NCI-H1048 (cell line): ENCODE measurements around the gene PIGM.
"Not testable (repeated sequence)": the region's sequence is repeated elsewhere in the genome, so short reads cannot be mapped to it uniquely, and the experiment has no call there.

ENCODE experiments used
- DNase-seq: peaks from one replicate; lab custom pipeline; 2025; lab: John Stamatoyannopoulos, UW

Gene PIGM

DNA sequence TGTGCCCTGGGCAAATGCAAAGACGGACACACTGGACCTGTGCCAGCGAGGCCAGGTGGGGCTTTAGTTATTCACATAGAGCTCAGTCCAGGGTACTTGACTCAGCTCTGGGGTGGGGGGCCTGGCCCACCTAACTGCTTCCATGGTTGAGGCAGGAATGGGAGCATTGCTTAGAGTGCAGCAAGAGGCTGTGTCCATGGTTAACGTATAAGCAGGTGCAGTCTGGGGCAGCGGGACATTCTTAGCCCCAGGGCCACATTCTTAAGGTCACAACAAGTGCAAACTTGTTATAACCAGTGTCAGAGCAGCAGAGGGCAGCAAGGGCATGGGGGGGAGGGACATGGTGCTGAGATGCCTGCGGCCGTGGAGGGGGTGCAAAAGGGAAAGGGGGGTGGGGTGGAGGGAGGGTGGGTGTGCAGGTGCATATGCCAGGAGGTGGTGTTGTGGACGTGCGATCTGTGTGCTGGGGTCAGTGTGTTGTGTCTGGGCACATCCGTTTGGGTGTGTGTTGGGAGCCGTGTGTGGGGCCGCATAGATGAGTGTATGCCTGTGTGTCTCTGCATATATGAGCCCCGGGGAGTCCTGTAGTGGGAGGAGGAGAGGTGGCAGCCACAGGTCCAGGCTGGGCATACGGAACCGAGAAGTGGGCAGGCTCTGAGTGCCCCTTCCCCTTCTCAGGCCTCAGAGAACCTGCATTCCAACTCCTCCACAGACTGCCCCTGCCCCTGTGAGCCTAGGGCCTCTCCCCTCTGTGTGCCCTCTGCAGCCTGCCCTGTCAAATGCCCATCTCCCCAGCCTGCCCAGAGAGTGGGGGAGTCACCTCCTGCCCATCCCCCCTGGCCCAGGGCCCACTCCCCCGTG lies 29.8 kb upstream of the PIGM start:
- DNase-seq = no peak

DNA sequence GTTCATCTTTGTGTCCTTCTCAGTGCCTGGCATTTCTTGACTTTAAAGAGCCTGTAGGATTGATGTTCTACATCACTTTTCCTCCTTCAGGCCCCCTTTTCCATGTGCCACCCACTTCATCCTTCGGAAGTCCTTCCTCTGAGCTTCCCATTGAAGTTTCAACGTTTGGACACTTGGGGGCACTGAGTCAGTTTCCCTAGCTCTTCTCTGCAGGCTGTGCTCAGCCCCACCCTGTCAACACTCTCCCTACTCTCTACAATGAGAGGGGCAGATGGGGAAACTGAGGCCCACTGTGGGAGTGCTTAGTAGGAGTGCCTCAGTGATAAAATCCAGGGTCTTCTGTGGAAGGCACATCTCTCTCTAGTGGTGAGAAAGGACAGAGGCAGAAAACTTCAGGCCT lies 26.3 kb upstream of the PIGM start:
- no peak for DNase-seq

DNA sequence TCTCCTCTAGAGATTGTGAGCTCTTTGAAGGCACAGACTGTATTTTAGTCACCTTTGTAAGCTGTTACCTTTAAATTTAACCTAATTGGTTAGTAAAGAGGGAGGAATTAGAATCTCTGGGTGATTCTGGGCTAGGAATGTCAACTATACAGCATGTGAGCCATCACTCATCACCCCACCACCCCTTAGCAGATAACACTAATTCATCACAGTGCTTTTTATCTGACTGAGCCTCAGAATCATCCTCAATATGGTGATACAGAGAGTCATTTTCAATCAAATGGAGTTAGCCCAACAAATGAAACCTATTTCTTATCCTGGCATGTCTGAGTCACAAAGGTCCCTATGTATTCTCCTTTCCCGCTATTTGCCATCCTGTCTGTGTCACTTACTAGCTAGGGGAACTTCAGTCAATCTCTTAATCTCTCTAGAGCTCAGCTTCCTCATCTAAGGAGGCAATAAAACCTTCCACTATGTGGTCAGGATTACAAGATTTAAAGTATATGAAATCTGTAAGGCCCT lies 24.9 kb upstream of the PIGM start:
- no peak for DNase-seq

DNA sequence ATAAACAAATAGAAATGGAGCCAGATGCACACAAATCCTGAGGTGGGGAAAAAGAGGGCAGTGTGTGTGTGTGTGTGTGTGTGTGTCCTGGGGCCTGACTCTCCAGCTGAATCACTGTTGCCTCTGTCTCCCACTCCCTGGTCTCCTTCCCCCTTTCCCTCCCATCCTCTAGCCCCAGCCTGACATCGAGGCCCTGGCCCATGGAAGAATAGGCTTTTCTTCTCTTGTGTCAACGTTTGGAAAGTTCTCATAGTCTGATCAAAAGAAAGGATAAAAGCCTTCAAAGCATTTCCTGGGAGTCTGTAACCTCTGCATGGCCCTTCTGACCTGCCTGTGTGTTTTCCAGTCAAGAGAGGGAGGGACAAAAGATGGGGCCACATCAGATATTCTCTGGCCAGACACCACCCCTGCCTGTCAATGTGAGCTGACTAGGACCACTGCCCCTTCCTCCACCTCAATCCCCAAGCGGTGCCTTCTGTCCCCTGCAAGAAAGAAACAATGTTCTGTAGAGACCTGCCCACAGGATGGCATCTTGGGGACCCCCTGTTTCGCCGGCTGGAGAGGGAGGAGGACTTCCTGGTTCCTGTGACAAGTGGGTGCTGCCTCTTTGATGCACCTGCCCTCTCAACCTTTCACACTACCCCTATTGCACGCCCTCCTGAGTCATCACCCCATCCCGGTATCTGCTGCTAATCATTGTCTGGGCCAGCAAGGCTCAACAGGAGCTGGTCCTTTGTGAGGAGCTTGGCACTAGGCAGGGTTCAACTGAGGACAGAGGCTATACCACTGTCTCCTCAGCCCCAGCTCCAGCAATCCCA lies 22.0 kb upstream of the PIGM start:
- no peak for DNase-seq

DNA sequence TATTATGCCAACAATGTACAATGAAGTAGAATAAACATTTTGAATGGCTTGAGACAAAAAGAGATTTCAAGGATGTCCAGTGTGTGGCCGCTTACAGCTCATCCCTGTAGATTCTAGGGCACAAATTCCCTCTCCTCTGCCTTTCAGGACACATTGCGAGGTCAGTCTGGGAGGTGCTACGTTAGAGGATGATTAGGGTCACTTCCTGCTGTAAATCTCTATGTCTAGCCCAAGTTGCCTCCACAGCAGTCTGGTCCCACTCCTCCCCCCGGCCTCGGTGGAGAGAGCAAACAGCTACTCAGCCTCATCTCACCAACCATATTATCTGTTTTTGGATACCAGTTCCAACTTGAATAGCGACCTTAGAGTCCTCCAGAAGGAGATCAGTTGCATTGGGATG lies 21.1 kb upstream of the PIGM start:
- no peak for DNase-seq

GRCh38 chr1:160050619-160051018 lies 18.8 kb upstream of the PIGM start:
- no peak for DNase-seq

DNA sequence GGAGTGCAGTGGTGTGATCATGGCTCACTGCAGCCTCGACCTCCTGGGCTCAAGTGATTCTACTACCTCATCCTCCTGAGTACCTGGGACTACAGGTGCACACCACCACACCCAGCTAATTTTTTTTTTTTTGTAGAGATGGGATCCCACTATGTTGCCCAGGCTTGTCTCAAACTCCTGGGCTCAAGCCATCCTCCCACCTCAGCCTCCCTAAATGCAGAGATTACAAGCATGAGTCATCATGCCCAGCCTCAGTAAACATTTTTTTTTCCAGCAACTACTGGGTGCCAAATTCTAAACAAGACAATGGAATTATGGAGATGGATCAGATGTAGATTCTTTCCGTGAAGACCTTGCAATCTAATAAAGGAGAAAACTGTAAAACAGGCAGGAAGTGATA lies 18.4 kb upstream of the PIGM start:
- not testable (repeated sequence) for DNase-seq

- DNase-seq = no peak
Measured at GRCh38 chr1:160049101-160049500, 17.3 kb upstream of the PIGM start.

DNA sequence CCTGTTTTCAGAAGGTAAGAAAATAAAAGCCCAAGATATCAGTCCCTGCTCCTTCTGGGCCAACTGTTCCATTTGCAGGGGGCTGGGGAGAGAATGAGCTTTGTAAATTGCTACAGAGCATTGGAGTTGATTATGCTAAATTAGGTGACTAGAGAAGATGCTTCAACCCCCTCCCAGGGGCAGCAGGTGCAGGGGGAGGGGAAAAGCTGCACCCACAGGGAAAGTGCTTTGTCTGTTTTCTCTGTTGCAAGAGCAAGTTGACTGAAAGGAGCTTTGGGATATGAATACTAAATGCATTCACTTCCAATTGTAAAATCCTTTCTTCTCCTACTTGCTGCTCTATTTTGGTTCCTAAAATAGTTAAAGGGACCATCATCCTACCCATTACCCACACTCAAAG lies 16.5 kb upstream of the PIGM start:
- no peak for DNase-seq

GRCh38 chr1:160047111-160047991 lies 15.6 kb upstream of the PIGM start:
- no peak for DNase-seq

GRCh38 chr1:160046494-160047110 lies 14.8 kb upstream of the PIGM start:
- DNase-seq = no peak

- no peak for DNase-seq
Measured at GRCh38 chr1:160045653-160046052, 13.9 kb upstream of the PIGM start.

- DNase-seq = no peak
Measured at GRCh38 chr1:160043543-160043942, 11.8 kb upstream of the PIGM start.

GRCh38 chr1:160040476-160040875 lies 8.7 kb upstream of the PIGM start:
- DNase-seq = no peak

DNA sequence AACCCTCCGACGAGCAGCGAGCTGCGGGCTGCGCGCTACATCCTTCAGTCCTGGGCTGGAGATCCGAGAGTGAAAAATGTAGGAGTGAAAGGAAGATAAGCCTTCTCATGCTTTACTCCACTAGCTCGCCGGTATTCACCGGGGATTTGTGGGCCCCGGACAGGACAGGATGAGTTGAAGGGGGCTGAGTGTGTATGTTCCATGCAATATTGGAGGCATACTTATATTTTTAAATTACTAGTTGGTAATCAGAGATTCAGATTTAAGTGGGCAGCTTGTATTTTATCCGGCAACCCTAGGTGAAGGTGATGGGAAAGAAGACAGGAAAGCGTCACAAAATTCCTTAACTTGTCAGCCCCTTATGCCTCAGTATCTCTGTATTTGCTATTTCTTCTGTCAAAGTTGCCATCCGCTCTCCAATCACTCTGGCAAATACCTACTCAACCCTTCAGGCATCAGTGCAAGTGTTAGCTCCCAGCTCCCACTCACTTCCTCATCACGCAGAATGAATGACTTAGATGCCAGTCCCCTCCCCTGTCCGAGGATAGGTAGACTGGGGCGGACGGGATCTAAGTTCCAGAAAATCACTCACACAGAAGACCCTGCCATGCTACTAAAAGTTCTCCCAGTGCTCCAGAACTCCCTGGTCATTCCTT lies 503 bp upstream of the PIGM start:
- DNase-seq = no peak

GRCh38 chr1:160030657-160031364 lies 979 bp downstream of the PIGM start:
- no peak for DNase-seq

DNA sequence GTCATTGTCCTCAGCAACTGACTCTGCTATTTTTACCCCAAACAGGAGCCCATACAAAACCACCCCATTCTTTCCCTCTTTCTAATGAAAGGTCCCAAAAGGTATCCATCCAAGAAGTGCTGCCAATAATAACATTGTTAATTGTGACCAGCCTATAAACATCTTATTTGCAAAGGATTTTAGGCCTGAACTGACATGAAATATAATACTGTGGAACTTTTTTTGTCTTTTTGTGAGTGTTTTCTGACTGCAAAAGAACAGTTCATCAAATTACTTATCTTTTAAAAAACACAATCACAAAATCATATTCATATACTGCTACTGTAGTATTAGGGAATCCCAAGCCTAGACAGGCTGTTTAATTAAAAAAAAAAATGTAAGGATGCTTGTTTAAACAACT lies 3.4 kb downstream of the PIGM start:
- DNase-seq = no peak

- no peak for DNase-seq
Measured at GRCh38 chr1:160025314-160025713, 6.5 kb downstream of the PIGM start.

GRCh38 chr1:160024195-160024905 lies 7.4 kb downstream of the PIGM start:
- no peak for DNase-seq
